NCI-H1694 (cell line): ENCODE results near the gene PARP1.
"Not testable (repeated sequence)": the region's sequence is repeated elsewhere in the genome, so short reads cannot be mapped to it uniquely, and the experiment has no call there.

Experiments
- DNase-seq: peaks from one replicate; lab custom pipeline; 2025; lab: John Stamatoyannopoulos, UW

PARP1 gene

DNA sequence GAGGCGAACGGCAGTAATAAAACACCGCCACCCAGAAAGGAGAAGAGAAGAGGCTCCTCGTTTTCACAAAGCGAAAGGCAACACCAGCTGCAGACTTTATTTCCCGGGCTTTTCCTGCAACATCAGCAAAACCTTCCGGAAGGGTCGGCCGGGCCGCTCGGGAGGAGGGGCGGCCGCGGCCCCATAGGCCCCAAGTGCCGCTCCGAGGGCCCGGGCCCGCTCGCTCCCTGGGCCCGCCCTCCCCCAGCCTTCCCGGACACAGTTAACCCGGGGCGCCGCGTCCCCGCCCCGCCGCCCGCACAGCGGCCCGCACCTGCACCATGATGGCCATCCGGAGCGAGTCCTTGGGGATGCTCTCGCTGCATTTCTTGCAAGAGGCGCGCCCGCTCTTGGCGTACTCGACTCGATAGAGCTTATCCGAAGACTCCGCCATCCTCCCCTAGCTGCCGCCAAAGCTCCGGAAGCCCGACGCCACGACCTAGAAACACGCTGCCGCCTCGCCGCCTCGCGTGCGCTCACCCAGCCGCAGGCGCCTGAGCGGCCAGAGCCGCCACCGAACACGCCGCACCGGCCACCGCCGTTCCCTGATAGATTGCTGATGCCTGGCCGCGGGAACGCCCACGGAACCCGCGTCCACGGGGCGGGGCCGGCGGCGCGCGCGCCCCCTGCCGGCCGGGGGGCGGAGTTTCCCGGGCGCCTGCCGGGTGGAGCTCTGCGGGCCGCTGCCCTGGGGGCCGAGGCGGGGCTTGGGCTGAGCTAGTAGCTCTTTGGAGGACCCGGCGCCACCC lies at the start of gene PARP1:
TSS of gene PARP1 (minus strand) at position 597 of the 788 bp plus-strand sequence. CDS start at position 433, 164 bp downstream.
- DNase-seq, result peak; percentile 52

DNA sequence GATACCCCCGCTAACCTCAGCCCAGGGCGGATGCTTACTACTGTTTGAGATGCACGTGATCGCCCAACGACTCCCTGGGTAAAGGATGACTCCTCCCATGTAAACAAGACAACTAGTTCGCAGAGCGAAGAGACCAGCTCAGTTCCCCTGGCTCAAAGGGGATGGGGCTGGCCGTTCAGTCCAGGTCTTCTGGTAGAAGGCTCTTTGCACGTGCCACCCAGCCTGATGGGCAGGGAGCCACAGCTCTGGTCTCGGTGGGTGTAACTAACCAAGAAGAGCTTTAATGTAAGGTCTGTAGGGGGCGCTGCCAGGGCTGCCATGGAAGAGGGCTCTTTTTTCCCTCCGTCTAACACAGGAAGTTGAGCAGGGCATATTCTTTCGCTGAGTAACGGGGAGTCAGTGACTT lies 49.4 kb upstream of the PARP1 start:
- DNase-seq, result no peak

GRCh38 chr1:226455843-226456242 lies 48.0 kb upstream of the PARP1 start:
- DNase-seq, result no peak

DNA sequence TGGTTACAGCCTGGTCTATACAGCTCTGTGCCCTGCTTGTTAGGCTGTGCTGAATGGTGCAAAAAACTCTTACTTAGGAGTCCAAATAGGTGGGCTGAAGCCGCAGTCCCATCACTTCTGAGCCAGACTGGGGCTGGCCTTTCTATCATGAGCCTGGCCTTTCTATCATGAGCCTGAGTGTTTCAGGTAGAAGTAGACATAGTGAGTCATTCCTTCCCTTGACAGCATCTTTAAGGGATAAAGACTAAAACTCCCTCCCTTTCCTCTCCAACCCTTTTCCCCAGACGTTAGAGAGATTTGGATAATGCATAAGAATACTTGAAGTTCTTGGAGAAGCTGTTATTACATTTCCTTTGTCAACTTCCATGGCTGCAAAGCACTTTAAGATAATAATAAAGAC lies 46.5 kb upstream of the PARP1 start:
- DNase-seq, result no peak

GRCh38 chr1:226453015-226453704 lies 45.3 kb upstream of the PARP1 start:
- no peak for DNase-seq

DNA sequence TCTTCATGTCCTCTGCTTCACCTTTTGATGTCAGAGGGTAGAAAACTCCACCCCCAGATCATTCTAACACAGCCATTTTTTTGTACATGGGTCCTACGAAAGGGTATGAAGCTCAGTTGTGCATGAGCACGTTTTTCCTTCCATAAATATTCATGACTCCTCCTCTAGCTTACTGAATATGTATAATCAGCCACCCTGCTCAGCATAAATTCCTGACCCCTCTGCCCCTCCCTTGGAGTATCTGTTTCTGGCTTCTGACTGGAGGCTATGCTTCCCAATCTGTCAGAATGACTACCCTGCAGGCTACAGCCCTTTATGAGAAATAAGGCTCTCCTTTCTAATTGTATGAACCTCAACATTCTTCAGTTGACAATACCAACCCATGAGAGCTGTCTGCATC lies 42.8 kb upstream of the PARP1 start:
- no peak for DNase-seq

GRCh38 chr1:226449823-226450222 lies 41.9 kb upstream of the PARP1 start:
- DNase-seq, result no peak

DNA sequence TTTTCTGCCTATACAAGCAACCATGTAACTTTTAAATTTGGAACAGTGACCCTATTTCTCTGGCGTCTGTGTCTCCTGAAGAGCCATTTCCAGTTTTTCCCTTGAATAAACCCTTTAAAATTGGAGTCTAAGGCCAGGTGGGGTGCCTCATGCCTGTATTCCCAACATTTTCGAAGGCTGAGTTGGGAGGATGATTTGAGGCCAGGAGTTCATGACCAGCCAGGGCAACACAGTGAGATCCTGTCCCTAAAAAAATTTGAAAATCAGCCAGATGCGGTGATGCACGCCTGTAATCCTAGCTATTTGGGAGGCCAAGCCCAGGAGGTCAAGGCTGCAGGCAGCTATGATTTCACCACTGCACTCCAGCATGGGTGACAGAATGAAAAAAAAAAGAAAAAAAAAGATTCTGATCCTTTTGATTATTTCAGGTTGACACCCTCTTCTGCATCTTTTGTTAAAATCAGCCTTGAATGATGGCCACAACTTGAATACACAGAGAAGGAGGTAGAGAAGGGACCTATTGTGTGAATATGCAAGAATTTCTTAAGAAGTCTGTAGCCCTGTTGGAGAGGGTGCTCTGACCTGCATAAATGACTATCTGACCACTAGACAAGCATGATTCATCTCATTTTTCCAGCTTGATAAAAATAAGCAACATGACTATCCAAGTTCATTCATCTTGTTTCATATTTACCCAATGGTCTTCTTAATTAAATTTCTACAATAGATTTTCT lies 40.2 kb upstream of the PARP1 start:
- DNase-seq, result no peak

- DNase-seq, result no peak
These were observed 38.2 kb upstream of the PARP1 start for GRCh38 chr1:226446094-226446493.

DNA sequence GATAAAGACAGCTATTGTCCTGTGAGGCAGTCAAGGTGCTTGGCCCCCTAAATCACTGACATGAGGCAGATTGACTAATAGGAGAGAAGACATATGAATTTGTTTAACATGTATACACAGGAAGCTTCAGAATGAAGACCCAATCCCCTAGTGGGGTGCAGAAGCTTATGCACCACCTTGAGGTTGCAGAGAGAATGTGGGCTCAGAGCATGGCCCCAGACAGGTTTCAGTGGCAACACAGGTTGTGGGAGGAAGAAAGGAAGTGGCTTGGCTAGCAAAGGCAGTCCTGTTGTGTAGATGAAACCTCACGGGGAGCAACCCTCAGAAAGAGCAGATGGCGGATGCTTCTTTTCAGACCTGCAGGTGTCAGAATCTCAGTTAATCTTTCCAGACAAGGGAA lies 37.0 kb upstream of the PARP1 start:
- DNase-seq, result no peak

- DNase-seq, result no peak
These were observed 35.5 kb upstream of the PARP1 start for GRCh38 chr1:226443439-226443838.

DNA sequence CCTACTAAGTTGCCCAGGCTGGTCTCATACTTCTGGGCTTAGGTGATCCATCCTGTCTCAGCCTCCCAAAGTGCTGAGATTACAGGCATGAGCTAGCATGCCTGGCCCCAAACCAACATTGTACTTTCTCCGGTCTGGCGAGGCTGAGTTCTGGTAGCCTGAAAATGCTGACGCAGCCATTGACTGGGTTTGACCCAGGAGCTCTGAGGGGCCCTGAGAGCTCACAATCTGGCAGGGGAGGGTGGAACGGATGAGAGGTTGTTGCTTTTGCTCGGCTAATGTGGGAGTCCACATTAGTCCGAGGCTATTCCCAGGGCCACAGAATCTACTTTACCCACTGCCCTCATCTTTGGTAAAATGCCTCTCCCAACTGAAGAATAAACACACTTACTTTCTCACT lies 35.1 kb upstream of the PARP1 start:
- no peak for DNase-seq

GRCh38 chr1:226441629-226442028 lies 33.7 kb upstream of the PARP1 start:
- DNase-seq, result no peak

GRCh38 chr1:226440512-226440911 lies 32.6 kb upstream of the PARP1 start:
- DNase-seq, result no peak

- peak; percentile 22 for DNase-seq
These were observed 30.1 kb upstream of the PARP1 start for GRCh38 chr1:226438007-226438406.

- DNase-seq, result no peak
These were observed 29.1 kb upstream of the PARP1 start for GRCh38 chr1:226436855-226437491.

- DNase-seq, result no peak
These were observed 28.6 kb upstream of the PARP1 start for GRCh38 chr1:226436472-226436854.

GRCh38 chr1:226433341-226433720 lies 25.4 kb upstream of the PARP1 start:
- no peak for DNase-seq

- no peak for DNase-seq
These were observed 24.9 kb upstream of the PARP1 start for GRCh38 chr1:226432586-226433340.

DNA sequence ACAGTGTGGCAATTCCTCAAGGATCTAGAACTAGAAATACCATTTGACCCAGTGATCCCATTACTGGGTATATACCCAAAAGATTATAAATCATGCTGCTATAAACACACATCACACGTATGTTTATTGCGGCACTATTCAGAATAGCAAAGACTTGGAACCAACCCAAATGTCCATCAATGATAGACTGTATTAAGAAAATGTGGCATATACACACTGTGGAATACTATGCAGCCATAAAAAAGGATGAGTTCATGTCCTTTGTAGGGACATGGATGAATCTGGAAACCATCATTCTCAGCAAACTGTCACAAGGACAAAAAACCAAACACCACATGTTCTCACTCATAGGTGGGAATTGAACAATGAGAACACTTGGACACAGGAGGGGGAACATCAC lies 24.0 kb upstream of the PARP1 start:
- not testable (repeated sequence) for DNase-seq

DNA sequence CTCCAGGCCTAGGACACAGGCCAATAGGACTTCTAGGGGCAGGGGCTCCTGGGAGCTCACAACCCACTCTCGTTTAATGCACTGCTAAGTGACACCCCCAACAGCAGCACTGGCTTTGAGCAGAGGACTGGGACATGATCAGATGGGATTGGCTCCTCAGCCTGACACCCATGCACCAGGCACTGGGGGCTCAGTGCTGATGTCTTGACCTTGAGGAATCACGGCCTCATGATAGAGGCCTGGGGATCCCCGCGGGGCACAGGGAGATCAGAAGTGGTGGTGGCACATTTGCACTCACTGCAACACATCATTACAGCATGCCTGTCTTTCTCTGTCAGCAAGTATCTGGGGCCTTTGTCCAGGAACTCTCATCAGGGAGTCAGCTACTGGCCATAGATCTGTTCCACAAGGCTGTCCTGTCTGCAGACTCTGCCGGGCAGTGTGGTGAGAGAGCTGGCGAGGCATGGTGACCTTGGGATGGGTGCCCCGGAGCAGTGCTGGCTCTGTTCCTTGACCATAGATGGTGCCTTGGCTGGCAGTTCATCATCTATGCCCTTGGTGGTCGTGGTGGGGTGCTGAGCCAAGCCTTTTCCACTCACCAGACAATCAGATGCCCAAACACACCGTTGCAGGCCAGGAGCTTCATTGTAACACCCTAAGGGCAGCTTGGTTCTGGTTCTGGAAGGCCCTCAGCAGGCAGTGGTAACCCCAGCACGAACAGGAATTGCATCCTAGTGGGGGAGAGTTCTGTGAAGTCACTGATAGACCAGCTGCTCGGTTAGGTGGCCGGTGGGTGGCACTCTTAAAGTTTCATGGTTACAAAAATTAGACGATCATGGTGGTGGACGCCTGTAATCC lies 22.2 kb upstream of the PARP1 start:
- DNase-seq, result no peak
